HEK293 (cell line): ENCODE results near the gene TEC.

ENCODE experiments used
- CTCF ChIA-PET: fragments of 350-600 bp; formaldehyde crosslinking; extraction: SDS; loops from one replicate; lab custom pipeline; 2021; ENCODE audit warnings: antibody characterized with exemption; lab: Yijun Ruan, JAX
- POLR2A ChIA-PET: fragments of 300-600 bp; formaldehyde crosslinking; extraction: SDS; loops from one replicate; lab custom pipeline; 2020; ENCODE audit warnings: antibody characterized with exemption, inconsistent platforms; lab: Yijun Ruan, JAX
- H3K27ac ChIP-seq: fragments of 200-500 bp; sonication (Bioruptor generic); 2 replicates; pipeline ENCODE4 v1.5.1; 2014; ENCODE audit warnings: low read depth, low read length, control low read depth, inconsistent platforms; ENCODE audit errors: extremely low read depth
- H3K36me3 ChIP-seq, 2 experiments: fragments of 200-500 bp in 1 of 2; sonication (Bioruptor generic) in 1 of 2; 1 replicate in 1 of 2; 2 replicates in 1 of 2; pipeline ENCODE4 v1.5.1; 2014 to 2017; ENCODE audit warnings: inconsistent platforms in 2 of 2, low read length in 2 of 2; ENCODE audit not compliant: control insufficient read depth in 2 of 2, insufficient read depth in 1 of 2
- H3K4me1 ChIP-seq: fragments of 200-500 bp; sonication (Bioruptor generic); 2 replicates; pipeline ENCODE4 v1.5.1; 2014; ENCODE audit warnings: mild to moderate bottlenecking, low read length, inconsistent platforms; ENCODE audit not compliant: control insufficient read depth, insufficient read depth
- H3K4me3 ChIP-seq: 2 replicates; pipeline ENCODE4 v1.5.1; 2011; ENCODE audit warnings: low read depth, mild to moderate bottlenecking, control low read depth, low read length, moderate library complexity
- H3K9me3 ChIP-seq: fragments of 200-500 bp; sonication (Bioruptor generic); 2 replicates; pipeline ENCODE4 v1.5.1; 2014; ENCODE audit warnings: low read depth, low read length, inconsistent platforms; ENCODE audit not compliant: control insufficient read depth, insufficient read depth
- HOXD13 ChIP-seq: sonication (generic); formaldehyde crosslinking; IDR thresholded peaks from 2 replicates; pipeline ENCODE4 v1.8.0; 2022; ENCODE audit warnings: missing genetic modification reagents, borderline replicate concordance
- KLF10 ChIP-seq: fragments of 450-650 bp; IDR thresholded peaks from 2 replicates; pipeline ENCODE4 v1.5.1; 2018; ENCODE audit warnings: missing biosample characterization, mild to moderate bottlenecking, missing genetic modification characterization
- KLF8 ChIP-seq: fragments of 450-650 bp; formaldehyde crosslinking; IDR thresholded peaks from 2 replicates; pipeline ENCODE4 v1.5.1; 2016; ENCODE audit warnings: missing biosample characterization, missing genetic modification characterization
- MYNN ChIP-seq: fragments of 450-650 bp; formaldehyde crosslinking; IDR thresholded peaks from 2 replicates; pipeline ENCODE4 v1.5.1; 2016; ENCODE audit warnings: missing biosample characterization, missing genetic modification characterization, borderline replicate concordance
- PRDM1 ChIP-seq: fragments of 450-650 bp; formaldehyde crosslinking; IDR thresholded peaks from 2 replicates; pipeline ENCODE4; 2016; ENCODE audit warnings: missing biosample characterization, missing genetic modification characterization
- YY1 ChIP-seq: fragments of 450-650 bp; formaldehyde crosslinking; IDR thresholded peaks from 2 replicates; pipeline ENCODE4 v1.5.1; 2018; ENCODE audit warnings: missing biosample characterization, missing genetic modification characterization
- ZBTB7A ChIP-seq: fragments of 450-650 bp; formaldehyde crosslinking; IDR thresholded peaks from 2 replicates; pipeline ENCODE4 v1.5.1; 2016; ENCODE audit warnings: low read depth, missing biosample characterization, missing genetic modification characterization
- ZNF10 ChIP-seq: fragments of 450-650 bp; formaldehyde crosslinking; IDR thresholded peaks from 2 replicates; pipeline ENCODE4 v1.5.1; 2017; ENCODE audit warnings: missing biosample characterization, missing genetic modification characterization
- ZNF157 ChIP-seq: fragments of 450-650 bp; formaldehyde crosslinking; IDR thresholded peaks from 2 replicates; pipeline ENCODE4 v1.5.1; 2016; ENCODE audit warnings: missing biosample characterization, missing genetic modification characterization
- ZNF529 ChIP-seq: fragments of 450-650 bp; formaldehyde crosslinking; IDR thresholded peaks from 2 replicates; pipeline ENCODE4 v1.5.1; 2017; ENCODE audit warnings: missing genetic modification characterization, missing biosample characterization; ENCODE audit not compliant: insufficient replicate concordance
- ZNF548 ChIP-seq: fragments of 450-650 bp; formaldehyde crosslinking; IDR thresholded peaks from 2 replicates; pipeline ENCODE4 v1.5.1; 2016; ENCODE audit warnings: missing biosample characterization, missing genetic modification characterization
- ZNF558 ChIP-seq: fragments of 450-650 bp; formaldehyde crosslinking; IDR thresholded peaks from 2 replicates; pipeline ENCODE4 v1.5.1; 2016; ENCODE audit warnings: missing biosample characterization, missing genetic modification characterization
- ZNF600 ChIP-seq: fragments of 450-650 bp; formaldehyde crosslinking; IDR thresholded peaks from 2 replicates; pipeline ENCODE4 v1.5.1; 2016; ENCODE audit warnings: missing biosample characterization, missing genetic modification characterization
- ZNF623 ChIP-seq: fragments of 450-650 bp; formaldehyde crosslinking; IDR thresholded peaks from 2 replicates; pipeline ENCODE4 v1.5.1; 2016; ENCODE audit warnings: missing biosample characterization, missing genetic modification characterization
- ZNF658 ChIP-seq: fragments of 450-650 bp; formaldehyde crosslinking; IDR thresholded peaks from 2 replicates; pipeline ENCODE4; 2016; ENCODE audit warnings: missing biosample characterization, missing genetic modification characterization
- ZNF670 ChIP-seq: fragments of 450-650 bp; formaldehyde crosslinking; IDR thresholded peaks from 2 replicates; pipeline ENCODE4 v1.5.1; 2016; ENCODE audit warnings: missing biosample characterization, missing genetic modification characterization, low read depth
- ZNF777 ChIP-seq: fragments of 450-650 bp; formaldehyde crosslinking; IDR thresholded peaks from 2 replicates; pipeline ENCODE4 v1.5.1; 2017; ENCODE audit warnings: missing biosample characterization, missing genetic modification characterization, borderline replicate concordance
- ZNF792 ChIP-seq: fragments of 450-650 bp; formaldehyde crosslinking; IDR thresholded peaks from 2 replicates; pipeline ENCODE4 v1.5.1; 2016; ENCODE audit warnings: missing biosample characterization, missing genetic modification characterization
- TF ChIP-seq, protein P1 (sequence below): fragments of 450-650 bp; formaldehyde crosslinking; IDR thresholded peaks from 2 replicates; pipeline ENCODE4 v1.5.0; 2017; ENCODE audit warnings: missing biosample characterization, missing genetic modification characterization, borderline replicate concordance
- TF ChIP-seq, protein P2 (sequence below): fragments of 450-650 bp; IDR thresholded peaks from 2 replicates; pipeline ENCODE4 v1.5.1; 2018; ENCODE audit warnings: missing biosample characterization, missing genetic modification characterization
- TF ChIP-seq, protein P3 (sequence below): fragments of 450-650 bp; formaldehyde crosslinking; IDR thresholded peaks from 2 replicates; pipeline ENCODE4 v1.5.1; 2017; ENCODE audit warnings: missing biosample characterization, missing genetic modification characterization

Gene TEC

DNA sequence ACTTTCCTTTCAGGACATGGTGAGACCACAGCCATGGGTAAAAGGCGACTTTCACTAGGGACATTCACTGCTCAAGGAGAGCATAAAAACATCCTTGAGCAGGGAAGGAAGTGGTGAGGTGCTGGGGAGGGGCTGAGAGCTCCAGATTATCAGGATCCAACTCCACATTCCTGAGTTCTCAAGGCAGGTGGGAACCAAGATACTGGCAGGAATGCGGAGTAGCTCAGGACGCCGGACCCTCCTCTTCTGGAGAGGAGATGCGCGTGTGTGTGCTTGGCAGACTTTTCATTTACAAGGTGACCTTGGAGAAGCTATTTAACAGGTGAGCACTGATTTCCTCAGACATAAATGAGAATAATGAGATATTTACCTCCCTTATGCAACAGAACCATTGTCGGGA, 94.3 kb downstream of the TEC start:
- CTCF ChIA-PET, result interaction anchor here (0.7 to 1.4 kb wide), 2 partner anchors 35 to 262 kb away, joined by 4 read pairs; no protein-coding TSS in a partner anchor
- no peak overlapping the region for H3K27ac ChIP-seq
- H3K4me1 ChIP-seq, result no peaks in the 10 kb centered on the region
- no peak overlapping the region for H3K4me3 ChIP-seq
- TF ChIP-seq ZNF558 (tag by site-specific recombination) (no peak), ZNF529 (no peak), HOXD13 (no peak), MYNN (no peak), ZBTB7A (tag by site-specific recombination) (no peak), ZNF157 (tag by site-specific recombination) (no peak), ZNF792 (tag by site-specific recombination) (no peak), ZNF623 (tag by site-specific recombination) (no peak), ZNF10 (tag by site-specific recombination) (no peak), ZNF600 (tag by site-specific recombination) (no peak), ZNF658 (tag by site-specific recombination) (no peak), ZNF777 (no peak), ZNF670 (no peak), YY1 (no peak), ZNF548 (no peak)
- TF ChIP-seq, protein P1, sequence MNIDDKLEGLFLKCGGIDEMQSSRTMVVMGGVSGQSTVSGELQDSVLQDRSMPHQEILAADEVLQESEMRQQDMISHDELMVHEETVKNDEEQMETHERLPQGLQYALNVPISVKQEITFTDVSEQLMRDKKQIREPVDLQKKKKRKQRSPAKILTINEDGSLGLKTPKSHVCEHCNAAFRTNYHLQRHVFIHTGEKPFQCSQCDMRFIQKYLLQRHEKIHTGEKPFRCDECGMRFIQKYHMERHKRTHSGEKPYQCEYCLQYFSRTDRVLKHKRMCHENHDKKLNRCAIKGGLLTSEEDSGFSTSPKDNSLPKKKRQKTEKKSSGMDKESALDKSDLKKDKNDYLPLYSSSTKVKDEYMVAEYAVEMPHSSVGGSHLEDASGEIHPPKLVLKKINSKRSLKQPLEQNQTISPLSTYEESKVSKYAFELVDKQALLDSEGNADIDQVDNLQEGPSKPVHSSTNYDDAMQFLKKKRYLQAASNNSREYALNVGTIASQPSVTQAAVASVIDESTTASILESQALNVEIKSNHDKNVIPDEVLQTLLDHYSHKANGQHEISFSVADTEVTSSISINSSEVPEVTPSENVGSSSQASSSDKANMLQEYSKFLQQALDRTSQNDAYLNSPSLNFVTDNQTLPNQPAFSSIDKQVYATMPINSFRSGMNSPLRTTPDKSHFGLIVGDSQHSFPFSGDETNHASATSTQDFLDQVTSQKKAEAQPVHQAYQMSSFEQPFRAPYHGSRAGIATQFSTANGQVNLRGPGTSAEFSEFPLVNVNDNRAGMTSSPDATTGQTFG, result no peak
- TF ChIP-seq, protein P2, sequence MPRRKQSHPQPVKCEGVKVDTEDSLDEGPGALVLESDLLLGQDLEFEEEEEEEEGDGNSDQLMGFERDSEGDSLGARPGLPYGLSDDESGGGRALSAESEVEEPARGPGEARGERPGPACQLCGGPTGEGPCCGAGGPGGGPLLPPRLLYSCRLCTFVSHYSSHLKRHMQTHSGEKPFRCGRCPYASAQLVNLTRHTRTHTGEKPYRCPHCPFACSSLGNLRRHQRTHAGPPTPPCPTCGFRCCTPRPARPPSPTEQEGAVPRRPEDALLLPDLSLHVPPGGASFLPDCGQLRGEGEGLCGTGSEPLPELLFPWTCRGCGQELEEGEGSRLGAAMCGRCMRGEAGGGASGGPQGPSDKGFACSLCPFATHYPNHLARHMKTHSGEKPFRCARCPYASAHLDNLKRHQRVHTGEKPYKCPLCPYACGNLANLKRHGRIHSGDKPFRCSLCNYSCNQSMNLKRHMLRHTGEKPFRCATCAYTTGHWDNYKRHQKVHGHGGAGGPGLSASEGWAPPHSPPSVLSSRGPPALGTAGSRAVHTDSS (tag by site-specific recombination), result no peak
- POLR2A ChIA-PET, result no interaction called here
- H3K9me3 ChIP-seq, result no peaks in the 10 kb centered on the region
- no peaks in the 10 kb centered on the region for H3K36me3 ChIP-seq

DNA sequence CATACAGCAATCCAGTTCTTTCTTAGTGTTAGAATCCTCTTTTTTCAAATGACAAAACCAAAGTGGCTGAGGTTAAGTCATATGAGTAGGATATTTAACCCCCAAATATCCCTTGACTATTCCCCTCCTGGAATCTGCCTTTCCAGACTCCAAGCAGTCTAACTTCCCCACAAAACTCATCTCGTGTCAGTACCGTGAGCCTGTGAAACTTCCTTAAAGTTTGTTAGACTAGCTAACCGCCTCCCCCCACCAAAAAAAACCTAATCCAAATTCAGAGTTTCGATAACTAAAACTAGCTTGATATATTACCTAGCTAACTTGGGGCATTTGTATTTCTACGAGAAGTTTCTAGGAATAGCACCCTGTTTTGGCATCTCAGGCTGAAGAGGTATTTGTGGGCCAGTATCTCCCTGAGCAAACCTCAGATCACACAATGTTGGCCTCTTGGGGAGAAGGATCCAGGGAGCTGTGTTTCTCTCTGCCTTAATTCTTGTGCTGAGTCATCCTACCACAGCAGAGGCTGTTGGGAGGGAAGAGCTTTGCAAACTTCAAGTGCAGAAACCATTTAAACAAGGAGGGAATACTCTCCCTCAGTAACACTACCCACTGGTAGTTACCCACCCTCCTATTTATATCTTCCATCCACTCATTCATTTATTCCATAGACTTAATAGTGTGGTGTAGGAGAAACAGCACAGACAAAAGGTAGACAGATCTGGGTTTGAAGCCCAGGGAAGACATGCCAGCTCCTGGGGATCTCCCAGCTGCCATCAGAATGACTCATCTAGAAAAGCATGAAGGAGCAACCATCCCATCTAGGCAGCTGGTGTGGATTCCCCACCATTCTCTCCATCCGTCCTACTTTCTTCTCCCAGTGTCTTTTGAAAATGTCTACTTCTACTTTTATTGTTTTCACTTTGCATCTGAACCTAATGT, 96.3 kb downstream of the TEC start:
- no peaks in the 10 kb centered on the region for H3K9me3 ChIP-seq
- ChIA-PET CTCF (interaction anchor here (0.9 to 1.0 kb wide), 2 partner anchors 45 to 373 kb away, joined by 3 read pairs; no protein-coding TSS in a partner anchor), POLR2A (no interaction called here)
- no peak overlapping the region for H3K4me3 ChIP-seq
- TF ChIP-seq KLF10 (tag by site-specific recombination), result no peak
- TF ChIP-seq KLF8 (tag by site-specific recombination), result no peak
- peak; percentile 67; the same call in 1 of the 2 replicates for TF ChIP-seq PRDM1
- TF ChIP-seq, protein P3, sequence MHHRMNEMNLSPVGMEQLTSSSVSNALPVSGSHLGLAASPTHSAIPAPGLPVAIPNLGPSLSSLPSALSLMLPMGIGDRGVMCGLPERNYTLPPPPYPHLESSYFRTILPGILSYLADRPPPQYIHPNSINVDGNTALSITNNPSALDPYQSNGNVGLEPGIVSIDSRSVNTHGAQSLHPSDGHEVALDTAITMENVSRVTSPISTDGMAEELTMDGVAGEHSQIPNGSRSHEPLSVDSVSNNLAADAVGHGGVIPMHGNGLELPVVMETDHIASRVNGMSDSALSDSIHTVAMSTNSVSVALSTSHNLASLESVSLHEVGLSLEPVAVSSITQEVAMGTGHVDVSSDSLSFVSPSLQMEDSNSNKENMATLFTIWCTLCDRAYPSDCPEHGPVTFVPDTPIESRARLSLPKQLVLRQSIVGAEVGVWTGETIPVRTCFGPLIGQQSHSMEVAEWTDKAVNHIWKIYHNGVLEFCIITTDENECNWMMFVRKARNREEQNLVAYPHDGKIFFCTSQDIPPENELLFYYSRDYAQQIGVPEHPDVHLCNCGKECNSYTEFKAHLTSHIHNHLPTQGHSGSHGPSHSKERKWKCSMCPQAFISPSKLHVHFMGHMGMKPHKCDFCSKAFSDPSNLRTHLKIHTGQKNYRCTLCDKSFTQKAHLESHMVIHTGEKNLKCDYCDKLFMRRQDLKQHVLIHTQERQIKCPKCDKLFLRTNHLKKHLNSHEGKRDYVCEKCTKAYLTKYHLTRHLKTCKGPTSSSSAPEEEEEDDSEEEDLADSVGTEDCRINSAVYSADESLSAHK (tag by site-specific recombination), result no peak
- H3K36me3 ChIP-seq, result no peaks in the 10 kb centered on the region
- H3K27ac ChIP-seq, result no peak overlapping the region
- no peaks in the 10 kb centered on the region for H3K4me1 ChIP-seq
